Activated CD4-positive, alpha-beta T cell treated with anti-CD3 and anti-CD28 coated beads for 4 hours (primary cell): ENCODE measurements around the gene REEP1.

Experiments used
- DNase-seq, 2 donors: peaks; one replicate each; pipeline ENCODE4 v3.0.0-alpha.2; 2020

REEP1 gene

GRCh38 chr2:86344404-86344803, 7.0 kb upstream of the REEP1 start:
- DNase-seq: no peak

DNA sequence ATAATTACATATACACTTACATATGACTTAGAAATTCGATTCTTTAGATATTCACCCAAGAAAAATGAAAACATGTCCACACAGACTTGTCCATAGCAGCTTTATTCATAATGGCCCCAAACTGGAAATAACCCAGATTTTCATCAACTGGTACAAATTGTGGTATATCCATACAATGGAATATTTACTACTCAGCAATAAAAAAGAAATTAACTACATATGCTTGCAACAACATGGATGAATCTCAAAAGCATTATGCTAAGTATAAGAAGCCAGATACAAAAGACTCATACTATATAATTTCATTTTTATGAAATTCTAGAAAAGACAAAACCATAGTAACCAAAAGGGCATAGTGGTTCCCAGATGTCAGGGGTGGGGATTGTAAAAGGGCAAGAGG, 5.1 kb upstream of the REEP1 start:
- DNase-seq: no peak

DNA sequence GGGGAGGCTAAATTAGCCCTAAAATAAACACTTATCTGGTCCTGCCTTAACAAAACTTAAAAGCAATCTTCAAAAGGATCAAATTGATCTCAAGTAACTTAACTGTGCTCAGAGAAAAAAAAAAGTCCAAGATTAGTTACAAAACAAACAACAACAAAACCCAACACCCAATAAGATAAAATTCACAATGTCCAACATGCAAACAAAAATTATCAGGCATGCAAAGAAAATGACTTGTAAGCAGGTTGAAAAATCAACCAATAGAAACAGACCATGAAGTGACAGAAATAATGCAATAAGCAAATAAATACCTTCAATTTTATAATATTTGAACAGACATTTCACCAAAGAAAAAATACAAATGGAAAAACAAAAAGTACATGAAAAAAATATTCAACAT, 4.0 kb upstream of the REEP1 start:
- DNase-seq: no peak

- DNase-seq: no peak
These were observed 1.4 kb upstream of the REEP1 start for GRCh38 chr2:86338778-86339295.

GRCh38 chr2:86336675-86337243, 667 bp downstream of the REEP1 start:
- DNase-seq: no peak

DNA sequence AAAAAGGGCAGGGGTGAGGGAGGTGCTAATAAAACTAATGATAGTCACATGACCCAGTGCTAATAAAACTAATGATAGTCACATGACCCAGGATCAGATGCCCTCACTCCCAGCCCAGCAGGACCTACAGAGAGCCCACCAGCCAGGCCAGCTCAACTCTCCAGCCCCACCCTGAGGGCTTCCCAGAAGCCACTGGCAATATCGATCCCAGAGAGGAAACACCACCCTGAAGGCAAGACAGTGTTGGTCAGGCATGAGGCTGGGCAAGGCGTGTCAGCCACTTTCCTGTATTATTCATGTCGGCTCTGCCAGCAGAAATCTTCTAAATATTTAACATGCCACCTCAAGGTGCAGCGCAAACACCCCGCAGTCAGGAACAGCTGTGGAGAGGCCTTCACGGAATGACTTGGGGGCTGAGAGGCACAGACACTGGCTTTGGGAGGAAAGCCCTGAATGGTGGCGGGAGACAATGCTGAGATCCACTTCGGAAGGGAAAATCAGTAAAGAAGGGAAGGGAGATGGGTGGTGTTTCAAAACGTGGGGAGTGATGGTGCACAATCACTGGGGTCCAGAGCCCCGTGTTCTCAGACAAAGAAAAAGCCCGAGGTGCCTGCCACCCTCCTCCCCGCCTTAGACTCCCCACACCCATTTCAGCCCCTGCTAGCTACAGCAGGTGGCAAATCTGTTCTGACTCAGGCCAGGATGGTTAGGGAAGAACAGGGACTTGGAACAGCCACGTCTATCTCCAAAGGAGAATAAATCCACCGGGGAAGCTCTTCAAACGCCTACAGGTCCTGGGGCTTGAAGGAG, 1.4 kb downstream of the REEP1 start:
- no peak for DNase-seq

- no peak for DNase-seq
These were observed 4.0 kb downstream of the REEP1 start for GRCh38 chr2:86333378-86333777.

DNA sequence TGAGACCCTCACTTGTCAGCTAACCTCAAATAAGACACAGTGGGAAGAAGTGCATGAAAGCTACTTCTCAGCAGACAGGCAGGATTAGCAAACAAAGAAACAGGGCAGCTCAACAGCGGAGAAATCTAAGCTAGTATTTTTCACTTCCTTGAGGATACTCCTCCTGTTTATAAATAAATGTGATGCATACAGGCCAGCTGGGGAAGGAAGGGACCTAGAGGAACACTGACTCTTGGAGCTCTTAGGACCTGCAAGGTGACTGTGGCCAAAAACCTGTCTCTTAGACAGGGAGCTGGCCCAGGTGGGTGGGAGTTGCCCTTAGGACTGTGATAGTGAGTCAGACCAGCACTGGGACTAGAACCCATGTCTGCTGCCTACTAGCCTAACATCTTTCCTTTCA, 4.8 kb downstream of the REEP1 start:
- DNase-seq: no peak

DNA sequence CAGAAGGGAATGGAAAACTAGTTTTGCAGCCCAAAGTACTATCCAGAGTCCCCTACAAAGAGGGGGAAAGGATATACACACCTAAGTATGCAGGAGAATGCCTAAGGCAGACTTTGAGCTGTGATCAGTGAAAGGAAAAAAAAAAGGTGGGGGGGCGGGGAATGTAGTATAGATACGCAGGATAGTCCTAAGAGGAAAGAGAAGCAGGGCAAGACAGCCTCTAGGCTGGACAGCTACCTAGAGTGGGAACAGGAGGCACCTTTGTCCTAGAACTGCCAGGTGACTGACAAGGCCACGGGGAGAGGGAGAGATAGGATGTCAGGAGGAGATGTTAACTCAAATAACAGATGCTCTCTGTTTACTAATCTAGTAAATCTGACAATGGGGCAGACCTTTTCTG, 6.0 kb downstream of the REEP1 start:
- DNase-seq: no peak

DNA sequence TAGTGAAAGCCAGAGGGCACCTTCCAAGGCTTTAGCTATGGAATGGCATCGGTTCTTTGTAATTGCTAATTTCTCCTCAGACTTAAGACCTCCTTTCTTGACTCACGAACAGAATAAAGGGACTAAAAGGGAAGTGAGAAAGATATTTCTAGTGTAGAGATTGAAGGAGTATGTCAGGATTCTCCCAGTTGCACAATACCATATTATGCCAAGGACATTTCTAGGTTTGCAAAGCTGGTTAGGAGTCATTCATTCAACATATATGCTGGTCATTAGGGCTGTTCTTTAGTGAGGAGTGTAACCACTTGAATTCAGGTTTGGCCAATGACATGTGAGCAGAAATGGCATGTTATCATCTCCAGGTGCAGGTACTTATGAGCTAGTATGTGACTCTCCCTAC, 7.4 kb downstream of the REEP1 start:
- no peak for DNase-seq

- DNase-seq: no peak
These were observed 14.0 kb downstream of the REEP1 start for GRCh38 chr2:86323273-86324021.

DNA sequence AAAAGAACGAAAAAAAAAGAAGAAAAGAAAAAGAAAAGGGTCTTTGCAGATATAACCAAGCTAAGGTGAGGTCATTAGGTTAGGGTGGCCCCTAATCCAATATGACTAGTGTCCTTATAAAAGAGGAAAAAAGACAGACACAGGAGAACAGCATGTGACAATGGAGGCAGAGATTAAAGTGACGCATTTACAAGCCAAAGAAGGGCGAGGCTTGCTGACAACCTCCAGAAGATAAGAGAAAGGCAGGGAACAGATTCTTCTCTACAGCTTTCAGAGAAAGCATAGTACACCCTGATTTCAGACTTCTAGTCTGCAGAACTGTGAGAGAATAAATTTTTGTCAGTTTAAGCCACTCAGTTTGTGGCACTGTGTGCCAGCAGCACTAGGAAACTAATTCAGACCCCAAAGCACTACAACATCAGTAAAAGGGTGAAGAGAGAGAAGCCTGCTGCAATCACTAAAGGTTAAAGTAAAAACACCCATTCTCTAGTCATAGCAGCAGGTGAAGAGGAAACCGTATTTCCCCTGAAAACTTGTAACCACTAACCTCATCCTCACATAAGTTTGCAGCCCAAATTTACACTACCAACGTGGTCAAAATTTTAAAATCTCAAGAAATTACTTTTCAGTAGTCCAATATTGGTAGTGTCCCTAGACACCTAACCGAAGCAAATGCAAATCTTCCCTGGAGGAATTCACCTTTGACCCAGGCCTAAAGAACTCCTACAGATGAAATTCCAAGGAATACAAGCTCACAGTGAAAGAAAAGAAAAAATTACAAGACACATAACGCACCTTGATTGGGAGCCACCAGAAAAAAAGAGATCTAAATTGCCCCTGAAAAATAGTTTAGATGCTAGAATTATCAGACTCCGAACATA, 17.5 kb downstream of the REEP1 start:
- no peak for DNase-seq

GRCh38 chr2:86315084-86315483, 22.3 kb downstream of the REEP1 start:
- no peak for DNase-seq

DNA sequence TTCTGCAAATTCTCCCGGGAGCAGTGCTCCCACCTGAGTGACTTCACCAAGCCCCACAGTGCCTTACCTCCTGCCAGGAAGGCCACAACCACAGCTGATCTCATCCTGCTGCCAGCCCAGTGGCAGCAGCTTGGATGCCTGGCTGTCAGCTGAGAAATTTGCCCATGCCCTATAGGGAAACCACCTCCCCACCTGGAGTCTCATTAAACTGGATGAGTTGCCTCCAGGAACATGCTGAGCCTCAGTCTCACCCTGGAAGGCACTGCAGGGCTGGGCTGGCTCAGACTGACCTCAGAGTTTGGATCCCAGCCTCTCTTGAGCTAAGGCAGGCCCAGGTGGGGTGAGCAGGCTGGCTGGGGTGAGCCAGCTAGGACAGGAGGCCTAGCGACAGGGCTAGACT, 23.3 kb downstream of the REEP1 start:
- no peak for DNase-seq

DNA sequence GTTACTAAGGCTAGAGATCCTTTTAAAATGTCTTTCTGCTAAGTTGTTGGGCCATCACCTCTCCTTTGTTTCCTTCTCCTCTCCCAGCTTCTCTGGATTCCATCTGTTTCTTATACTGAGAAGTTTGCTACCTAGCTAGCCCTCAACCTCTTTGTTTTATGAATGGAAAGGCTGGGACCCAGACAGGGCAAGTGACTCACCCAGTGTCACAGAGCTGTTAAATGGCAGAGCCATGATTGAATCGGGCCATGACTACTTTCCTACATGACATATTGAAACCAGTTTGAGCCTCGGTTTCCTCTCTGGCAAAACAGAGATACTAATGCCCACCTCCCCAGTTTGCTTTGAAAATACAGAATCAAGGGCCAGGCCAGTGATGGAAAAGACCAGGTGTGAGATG, 24.1 kb downstream of the REEP1 start:
- DNase-seq: no peak

DNA sequence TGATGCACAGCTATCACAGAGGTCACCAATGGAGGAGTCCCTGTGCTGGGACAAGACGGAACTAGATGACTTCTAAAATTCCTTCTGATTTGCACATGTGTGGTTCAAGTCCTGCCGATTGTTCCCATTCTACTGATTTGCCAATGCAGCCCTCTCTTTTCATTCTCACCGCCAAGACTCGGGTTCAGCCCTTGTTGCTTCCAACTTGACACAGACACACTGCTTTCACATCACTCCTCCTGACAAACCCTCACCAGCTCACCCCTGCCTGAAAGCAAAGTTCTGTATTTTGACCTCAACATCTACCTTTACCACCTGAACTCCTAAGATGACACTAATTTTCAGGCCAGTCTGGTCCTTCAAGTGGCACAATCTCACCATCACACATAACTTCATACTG, 25.5 kb downstream of the REEP1 start:
- DNase-seq: no peak

GRCh38 chr2:86309966-86310365, 27.5 kb downstream of the REEP1 start:
- DNase-seq: no peak

DNA sequence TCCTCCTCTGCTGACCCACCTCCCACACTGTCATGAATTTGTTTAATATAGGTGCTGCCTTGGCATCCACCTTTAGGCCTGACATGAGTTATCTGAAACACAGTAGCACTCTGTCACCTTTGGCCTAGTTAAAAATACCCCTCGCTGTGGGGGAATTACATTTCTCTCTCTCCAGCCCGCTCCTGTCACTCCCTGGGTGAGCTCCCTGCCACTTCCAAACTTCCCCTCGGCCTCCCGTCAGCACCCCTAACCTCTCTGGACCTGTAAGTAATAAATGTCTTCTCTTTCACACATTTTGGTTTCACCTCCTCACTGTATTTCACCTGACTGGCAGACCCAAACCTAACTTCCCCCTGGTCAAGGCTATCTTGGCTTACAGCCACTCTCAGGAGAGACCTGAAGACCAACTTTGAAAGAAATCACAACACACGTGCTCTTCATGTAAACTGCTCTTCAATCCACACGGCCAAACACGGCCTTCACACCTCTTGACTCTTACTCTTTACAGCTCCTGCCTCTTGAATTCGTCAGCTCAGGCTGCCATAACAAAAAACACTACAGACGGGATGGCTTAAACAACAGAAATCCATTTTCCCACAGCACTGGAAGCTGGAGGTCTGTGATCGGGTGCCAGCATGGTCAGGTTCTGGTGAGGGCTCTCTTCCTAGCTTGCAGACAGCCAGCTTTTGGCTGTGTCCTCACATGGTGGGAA, 28.3 kb downstream of the REEP1 start:
- DNase-seq: no peak

DNA sequence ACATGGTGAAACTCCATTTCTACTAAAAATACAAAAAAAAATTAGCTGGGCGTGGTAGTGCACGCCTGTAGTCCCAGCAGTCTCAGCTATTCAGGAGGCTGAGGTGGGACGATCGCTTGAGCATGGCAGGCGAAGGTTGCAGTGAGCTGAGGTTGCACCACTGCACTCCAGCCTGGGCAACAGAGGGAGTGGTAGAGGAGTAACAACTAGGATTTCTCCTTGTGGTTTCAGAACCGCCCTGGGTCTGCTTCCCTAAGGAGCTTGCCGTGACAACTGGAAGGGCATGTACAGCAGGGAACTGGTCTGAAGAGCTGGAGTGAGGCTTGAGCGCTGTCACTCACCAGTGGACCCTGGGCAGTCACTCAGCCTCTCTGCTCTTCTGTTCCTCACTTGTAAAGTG, 29.1 kb downstream of the REEP1 start:
- DNase-seq: no peak

DNA sequence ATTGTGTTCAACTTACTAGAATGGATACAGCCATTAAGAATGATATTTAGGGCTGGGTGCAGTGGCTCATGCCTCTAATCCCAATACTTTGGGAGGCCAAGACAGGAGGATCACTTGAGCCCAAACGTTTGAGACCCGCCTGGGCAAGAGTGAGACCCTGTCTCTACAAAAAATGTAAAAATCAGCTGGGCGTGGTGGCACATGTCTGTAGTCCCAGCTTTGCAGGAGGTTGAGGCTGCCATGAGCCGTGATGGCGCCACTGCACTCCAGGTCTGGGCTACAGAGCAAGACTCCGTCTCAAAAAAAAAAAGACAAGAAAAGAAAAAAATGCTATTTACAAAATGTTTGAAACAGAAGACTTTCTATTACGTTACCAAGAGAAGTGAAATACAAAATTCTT, 30.0 kb downstream of the REEP1 start:
- no peak for DNase-seq

DNA sequence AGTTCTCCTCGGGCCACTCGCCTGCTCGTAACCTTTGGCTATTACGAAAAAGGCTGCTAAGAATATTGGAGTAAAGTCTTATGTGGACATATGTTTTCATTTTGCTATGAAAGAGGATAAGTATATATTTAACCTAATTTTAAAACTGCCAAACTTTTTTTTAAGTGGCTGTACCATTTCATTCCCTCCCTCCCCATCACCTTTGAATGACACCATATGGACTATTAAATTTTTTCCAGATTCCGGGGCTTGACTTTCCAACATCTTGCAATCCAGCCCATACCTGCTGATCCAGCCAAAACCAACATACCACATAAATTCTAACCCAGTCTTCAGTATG, 31.5 kb downstream of the REEP1 start:
- DNase-seq: no peak

GRCh38 chr2:86305195-86305914, 32.1 kb downstream of the REEP1 start:
- DNase-seq: no peak
